GM12891 (cell line): ENCODE data around the gene CCDC171.

ENCODE experiments used
- PAX5 ChIP-seq: IDR thresholded peaks from 2 replicates; pipeline ENCODE4 v1.6.1; 2011; ENCODE audit warnings: low read length, moderate library complexity, mild to moderate bottlenecking; ENCODE audit not compliant: insufficient read depth, severe bottlenecking
- POLR2A ChIP-seq: IDR thresholded peaks from 2 replicates; pipeline ENCODE4 v1.6.1; 2011; ENCODE audit warnings: low read depth, low read length, control low read depth
- POLR2AphosphoS5 ChIP-seq: IDR thresholded peaks from 2 replicates; pipeline ENCODE4 v1.6.1; 2011; ENCODE audit warnings: low read depth, low read length, control low read depth
- POU2F2 ChIP-seq: IDR thresholded peaks from 2 replicates; pipeline ENCODE4 v1.6.1; 2011; ENCODE audit warnings: low read depth, mild to moderate bottlenecking, control low read depth, low read length, moderate library complexity
- TAF1 ChIP-seq: IDR thresholded peaks from 2 replicates; pipeline ENCODE4 v1.6.1; 2011; ENCODE audit warnings: low read depth, low read length, control low read depth

DNA sequence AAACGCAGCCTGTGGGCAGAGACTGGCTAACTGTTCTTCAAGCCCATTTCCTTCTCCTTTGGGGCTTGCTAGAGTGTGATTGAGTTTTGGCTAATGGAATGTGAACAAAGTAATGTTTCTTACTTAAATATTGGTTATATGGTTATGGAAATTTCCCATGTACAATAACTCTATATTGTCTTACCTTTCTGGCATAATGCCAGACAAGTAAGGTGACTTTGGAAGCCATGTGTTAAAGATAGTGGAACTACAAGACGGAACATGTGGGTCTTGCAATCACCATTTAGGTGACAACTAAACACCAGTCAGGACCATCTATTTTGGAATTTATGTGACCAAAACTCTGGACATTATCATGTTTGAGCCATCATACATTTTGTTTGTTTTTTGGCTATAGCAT, 260.2 kb downstream of the CCDC171 start:
- TF ChIP-seq PAX5 (no peak), TAF1 (no peak), POLR2AphosphoS5 (no peak), POLR2A (no peak), POU2F2 (no peak)
